Endometrium (tissue), 2 donors: Measurements from ENCODE around the gene MAP6.
"Not testable (repeated sequence)": the region's sequence is repeated elsewhere in the genome, so short reads cannot be mapped to it uniquely, and the experiment has no call there.

ENCODE experiments used
- FAIRE-seq: peaks from 2 replicates; lab custom pipeline; 2012; peaks lifted over from hg19 to GRCh38; lab: Jason Lieb, UNC
- donor health status: control.
- donor health status: control.

MAP6 gene

GRCh38 chr11:75591371-75591770 lies 77.5 kb downstream of the MAP6 start:
- no peak for FAIRE-seq

GRCh38 chr11:75589933-75590332 lies 78.9 kb downstream of the MAP6 start:
- no peak for FAIRE-seq

GRCh38 chr11:75589051-75589450 lies 79.8 kb downstream of the MAP6 start:
- FAIRE-seq, result no peak

- FAIRE-seq, result no peak
These were observed 80.8 kb downstream of the MAP6 start for GRCh38 chr11:75588051-75588481.

- no peak for FAIRE-seq
These were observed 82.4 kb downstream of the MAP6 start for GRCh38 chr11:75586395-75586794.

- FAIRE-seq, result no peak
These were observed 83.6 kb downstream of the MAP6 start for GRCh38 chr11:75585293-75585670.

GRCh38 chr11:75584659-75585292 lies 84.1 kb downstream of the MAP6 start:
- not testable (repeated sequence) for FAIRE-seq

- FAIRE-seq, result no peak
These were observed 84.8 kb downstream of the MAP6 start for GRCh38 chr11:75583718-75584658.

- no peak for FAIRE-seq
These were observed 85.7 kb downstream of the MAP6 start for GRCh38 chr11:75582895-75583717.

GRCh38 chr11:75582506-75582894 lies 86.3 kb downstream of the MAP6 start:
- no peak for FAIRE-seq

- no peak for FAIRE-seq
These were observed 89.0 kb downstream of the MAP6 start for GRCh38 chr11:75579841-75580240.

- no peak for FAIRE-seq
These were observed 89.9 kb downstream of the MAP6 start for GRCh38 chr11:75578977-75579376.

GRCh38 chr11:75577207-75577606 lies 91.6 kb downstream of the MAP6 start:
- no peak for FAIRE-seq

- FAIRE-seq, result no peak
These were observed 92.3 kb downstream of the MAP6 start for GRCh38 chr11:75576499-75576918.

- FAIRE-seq, result no peak
These were observed 92.8 kb downstream of the MAP6 start for GRCh38 chr11:75576017-75576416.

- FAIRE-seq, result no peak
These were observed 93.9 kb downstream of the MAP6 start for GRCh38 chr11:75574698-75575602.

GRCh38 chr11:75572744-75573143 lies 96.1 kb downstream of the MAP6 start:
- no peak for FAIRE-seq

- no peak for FAIRE-seq
These were observed 97.2 kb downstream of the MAP6 start for GRCh38 chr11:75571625-75572024.

GRCh38 chr11:75570559-75571139 lies 98.2 kb downstream of the MAP6 start:
- FAIRE-seq, result no peak

- no peak for FAIRE-seq
These were observed 100.1 kb downstream of the MAP6 start for GRCh38 chr11:75568616-75569219.

GRCh38 chr11:75567971-75568370 lies 100.9 kb downstream of the MAP6 start:
- no peak for FAIRE-seq
